Metanephros (tissue), 2 donors: Measurements from ENCODE around the gene YTHDF1. TPM values are rescaled to one million over a fixed set of nuclear protein-coding genes. Genes with fewer than 3 reads are reported as not detected.

Experiments used
- small RNA-seq: library from RNA; depleted of rRNA; stranded (forward); fragments of <200 nt; gene quantifications from one replicate; pipeline ENCODE3, GENCODE V24; 2014; ENCODE audit warnings: low replicate concordance
- total RNA-seq: library from RNA; depleted of rRNA; stranded (reverse); fragments of >200 nt; gene quantifications from one replicate; pipeline ENCODE4 v1.2.3, GENCODE V29; 2014

The YTHDF1 gene
- 29.0 TPM for total RNA-seq

DNA sequence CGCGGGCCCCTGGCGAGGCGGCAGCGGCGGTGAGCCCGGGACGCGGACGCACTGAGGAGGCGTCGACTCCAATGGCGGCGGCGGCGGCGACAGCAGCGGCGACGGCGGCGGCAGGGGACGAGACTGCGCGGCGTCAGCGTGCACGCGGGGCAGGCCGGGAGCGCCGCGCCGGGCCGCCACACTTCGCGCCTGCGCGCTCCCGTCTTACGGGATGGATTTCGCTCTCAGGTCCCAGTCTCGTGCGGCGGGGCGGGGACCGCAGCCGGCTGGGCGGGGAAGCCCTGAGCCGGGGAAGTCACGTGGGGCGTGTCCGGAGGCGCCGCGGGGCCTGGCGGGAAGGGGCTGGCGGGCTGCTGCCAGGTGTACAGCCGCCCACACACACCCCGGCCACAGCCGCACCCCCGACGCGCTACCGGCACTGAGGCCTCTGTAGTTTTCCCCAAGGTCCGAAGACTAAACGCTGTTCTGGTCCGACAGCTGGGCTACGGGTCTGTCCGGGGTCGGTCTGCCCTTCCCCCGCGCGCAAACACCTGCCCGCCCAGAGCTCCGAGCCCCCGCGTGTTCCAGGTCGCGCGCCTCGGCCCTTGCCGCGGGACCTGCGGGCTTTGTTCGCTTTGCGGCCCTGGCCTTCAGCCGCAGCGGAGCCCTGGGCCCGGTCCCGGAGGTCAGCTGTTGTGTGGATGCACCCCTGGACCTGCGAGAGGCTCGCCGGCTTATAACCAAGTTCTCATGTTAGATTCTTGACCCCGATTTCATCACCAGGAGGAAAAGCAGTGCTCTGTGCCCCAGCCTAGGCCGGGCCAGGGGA, at the start of gene YTHDF1:
YTHDF1 (minus strand) TSS at position 91 of the 808 bp plus-strand sequence. CDS start 239 bp downstream, outside the sequence.

DNA sequence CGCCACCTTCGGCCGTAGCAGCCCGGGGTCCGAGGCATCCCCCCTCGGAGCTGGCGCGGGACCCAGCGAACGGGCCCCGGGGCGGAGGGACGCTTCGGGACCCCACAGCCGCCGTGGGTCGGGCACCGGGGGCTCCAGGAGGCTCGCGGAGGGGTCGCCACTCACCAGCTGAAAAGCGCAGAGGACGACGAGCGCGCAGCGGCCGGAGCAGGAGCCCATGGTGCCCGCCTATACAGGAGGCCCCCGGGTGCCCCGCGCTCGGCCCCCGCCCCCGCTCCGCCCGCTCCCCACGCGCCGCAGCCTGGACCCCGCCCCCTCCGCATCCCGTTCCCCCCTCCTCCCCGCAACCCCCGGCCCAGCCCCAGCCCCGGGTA, 38.3 kb upstream of the YTHDF1 start, which contains the start of gene NKAIN4:
NKAIN4 (minus strand) TSS at position 232 of the 374 bp plus-strand sequence; CDS start at position 219, 13 bp downstream.

DNA sequence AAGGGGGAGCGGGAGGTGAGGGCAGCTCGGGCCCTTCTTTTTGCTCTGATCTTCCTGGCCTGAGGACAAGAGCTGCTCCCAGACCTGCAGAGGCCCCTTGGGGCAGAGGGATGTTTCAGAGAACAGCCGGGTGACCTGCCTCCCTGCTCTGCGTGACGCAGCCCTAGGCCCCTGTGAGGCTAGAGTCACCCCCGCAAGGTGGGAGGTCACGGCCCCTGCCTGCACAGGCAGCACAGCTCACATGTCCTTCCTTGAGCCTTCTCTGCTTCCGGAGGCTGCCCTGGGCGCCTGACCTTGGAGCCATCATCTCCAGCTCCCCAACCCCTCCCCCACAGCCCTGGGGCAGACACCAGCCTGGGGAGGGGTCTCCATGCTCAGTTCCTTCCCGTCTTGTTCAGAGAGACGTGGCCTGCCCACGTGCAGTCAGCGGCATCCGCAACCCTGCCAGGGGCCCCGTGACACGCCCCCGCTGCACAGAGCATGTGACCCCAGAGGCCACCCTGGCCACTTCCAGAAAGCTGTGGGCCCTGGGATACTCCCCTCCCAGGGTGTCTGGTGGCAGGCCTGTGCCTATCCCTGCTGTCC, 19.6 kb upstream of the YTHDF1 start, which contains the start of gene BIRC7:
BIRC7 (plus strand) TSS at position 507 of the 585 bp plus-strand sequence. CDS start 192 bp downstream, outside the sequence.

Small RNA genes within 50 kb of the gene (small RNA-seq; reads per million reads assigned to genes)
- gene MIR124-3 (not detected), gene MIR3196 (not detected)

Other genes with a start within 250 kb of the YTHDF1 start
- not detected for gene BHLHE23, start 209.2 kb downstream of the YTHDF1 start, total RNA-seq
- gene BIRC7, start 19.8 kb upstream of the YTHDF1 start, total RNA-seq, result 3.2 TPM
- gene NKAIN4, start 38.3 kb upstream of the YTHDF1 start, total RNA-seq, result 27.2 TPM
- 66.3 TPM for gene ARFGAP1, start 56.7 kb upstream of the YTHDF1 start, total RNA-seq
- 0.70 TPM for gene COL20A1, start 77.1 kb upstream of the YTHDF1 start, total RNA-seq
- gene CHRNA4, start 145.2 kb upstream of the YTHDF1 start, total RNA-seq, result 13.1 TPM